NCI-H1092 (cell line): ENCODE measurements around the gene HDC.

Experiments
- DNase-seq: peaks from one replicate; lab custom pipeline; 2025; lab: John Stamatoyannopoulos, UW

HDC gene

GRCh38 chr15:50225057-50225456 lies 40.5 kb downstream of the HDC start:
- DNase-seq = no peak

- no peak for DNase-seq
These were observed 40.9 kb downstream of the HDC start for GRCh38 chr15:50224606-50225005.

DNA sequence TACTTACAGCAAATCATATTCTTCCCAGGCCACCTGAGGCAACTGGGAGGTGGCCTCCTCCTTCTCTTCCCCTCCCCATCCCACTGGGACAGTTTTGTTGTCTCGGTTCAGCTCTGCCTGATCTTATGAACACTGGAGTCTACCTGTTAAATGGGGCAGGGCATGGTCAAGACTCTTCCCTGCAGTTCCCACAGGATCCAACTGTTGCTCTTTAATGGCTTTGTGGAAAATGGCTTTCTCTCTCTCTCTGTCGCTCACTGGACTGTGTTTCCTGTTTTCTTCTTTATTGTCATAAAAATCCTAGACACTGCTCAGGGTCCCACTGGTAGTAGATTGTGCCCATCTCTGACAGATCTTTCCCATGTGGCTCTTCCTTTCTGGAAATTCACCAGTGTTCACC lies 43.3 kb downstream of the HDC start:
- DNase-seq = no peak

GRCh38 chr15:50219820-50220219 lies 45.7 kb downstream of the HDC start:
- no peak for DNase-seq

GRCh38 chr15:50218691-50219090 lies 46.8 kb downstream of the HDC start:
- no peak for DNase-seq

DNA sequence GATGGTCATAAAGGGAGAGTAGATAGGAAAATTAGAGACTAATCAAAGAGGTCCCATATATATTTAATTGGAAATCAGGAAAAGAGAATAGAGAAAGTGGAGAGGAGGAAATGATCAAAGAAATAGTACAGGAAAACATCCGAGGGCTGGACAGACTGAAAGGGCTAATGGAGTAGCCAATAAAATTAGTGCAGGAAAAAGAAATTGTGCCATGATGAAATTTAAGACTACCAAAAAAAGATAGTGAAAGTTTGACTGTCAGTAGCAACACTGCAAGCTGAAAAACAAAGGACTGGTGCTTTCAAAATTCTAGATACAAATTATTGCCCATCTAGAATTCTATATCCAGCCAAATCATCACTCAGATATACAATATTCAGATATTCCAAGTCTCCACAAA lies 47.2 kb downstream of the HDC start:
- no peak for DNase-seq

DNA sequence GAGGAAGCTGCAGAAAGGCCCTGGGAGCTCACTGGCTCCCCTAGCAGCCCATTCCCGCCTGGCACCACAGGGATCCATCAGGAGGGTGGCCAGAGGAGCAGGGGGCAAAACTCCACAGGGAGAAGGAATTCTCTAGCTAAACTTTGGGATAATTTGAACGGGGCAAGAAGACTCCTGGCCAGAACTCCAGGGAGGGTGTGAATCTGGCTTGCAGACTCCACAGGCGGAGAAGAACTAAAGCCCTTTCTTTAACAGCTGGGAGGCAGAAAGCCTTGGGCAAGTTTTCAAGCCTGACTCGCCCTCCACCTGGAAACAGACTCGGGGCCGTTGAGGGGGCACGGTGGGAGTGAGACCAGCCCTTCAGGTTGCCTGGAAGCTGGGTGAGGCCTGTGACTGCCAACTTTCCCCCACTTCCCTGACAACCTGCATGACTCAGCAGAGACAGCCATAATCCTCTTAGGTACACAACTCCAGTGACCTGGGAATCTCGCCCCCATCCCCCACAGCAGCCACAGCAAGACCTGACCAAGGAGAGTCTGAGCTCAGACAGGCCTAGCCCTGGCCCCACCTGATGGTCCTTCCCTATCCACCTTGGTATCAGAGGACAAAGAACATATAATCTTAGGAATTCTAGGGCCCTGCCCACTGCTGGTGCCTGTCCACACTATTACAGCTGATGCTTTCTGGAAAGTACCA lies 54.9 kb downstream of the HDC start:
- DNase-seq = no peak

DNA sequence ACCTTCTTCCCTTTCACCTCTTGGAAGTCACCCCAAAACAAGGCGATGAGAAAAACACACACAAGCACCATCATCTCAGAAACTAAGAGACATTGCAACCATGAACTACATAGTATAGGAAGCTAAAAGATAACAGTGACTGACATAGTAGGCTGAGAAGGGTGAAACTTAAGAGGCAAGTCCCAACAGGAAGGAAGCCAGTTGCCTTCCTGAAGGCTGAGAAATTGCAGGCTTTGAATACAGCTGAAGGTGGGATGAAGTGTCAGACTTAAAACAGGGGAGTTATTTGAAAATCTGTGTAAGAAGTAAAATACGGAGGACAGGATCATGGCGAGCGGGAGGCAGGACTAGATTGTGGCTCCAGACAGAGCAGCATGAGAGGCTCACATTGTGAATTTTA lies 55.7 kb downstream of the HDC start:
- DNase-seq = no peak

DNA sequence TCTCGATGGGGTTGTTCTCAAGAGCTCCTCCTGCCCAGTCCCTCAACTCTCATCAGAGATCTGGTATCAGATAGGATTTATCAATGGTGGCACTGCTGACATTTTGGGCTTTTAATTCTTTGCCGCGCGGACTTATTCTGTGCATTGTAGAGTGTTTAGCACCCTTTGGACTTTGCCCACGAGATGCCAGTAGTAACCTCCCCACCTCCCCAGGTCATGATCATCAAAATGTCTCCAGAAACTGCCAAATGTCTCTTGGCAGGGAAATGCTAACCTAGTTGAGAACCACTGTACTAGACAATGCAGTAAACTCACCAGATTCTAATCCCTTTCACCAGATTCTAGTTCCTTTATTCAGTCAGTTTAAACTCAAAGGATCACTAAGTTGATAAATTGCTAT lies 59.5 kb downstream of the HDC start:
- DNase-seq = no peak

DNA sequence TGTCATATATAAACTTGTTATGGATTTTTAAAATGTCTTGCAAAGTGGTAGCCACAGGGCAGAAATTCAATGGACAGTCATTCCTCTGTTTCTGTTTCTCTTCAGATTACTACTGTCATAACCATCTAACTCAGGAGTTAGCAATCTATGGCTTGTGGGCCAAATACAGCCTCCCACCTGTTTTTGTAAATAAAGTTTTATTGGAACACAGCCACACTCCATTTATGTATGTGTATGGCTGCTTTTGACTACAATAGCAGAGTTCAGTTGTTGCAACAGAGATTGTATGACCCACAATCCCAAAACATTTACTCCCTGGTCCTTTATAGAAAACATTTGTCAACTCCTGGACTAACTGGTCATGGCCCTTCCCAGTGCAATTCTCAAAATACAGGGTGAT lies 63.5 kb downstream of the HDC start:
- DNase-seq = no peak

DNA sequence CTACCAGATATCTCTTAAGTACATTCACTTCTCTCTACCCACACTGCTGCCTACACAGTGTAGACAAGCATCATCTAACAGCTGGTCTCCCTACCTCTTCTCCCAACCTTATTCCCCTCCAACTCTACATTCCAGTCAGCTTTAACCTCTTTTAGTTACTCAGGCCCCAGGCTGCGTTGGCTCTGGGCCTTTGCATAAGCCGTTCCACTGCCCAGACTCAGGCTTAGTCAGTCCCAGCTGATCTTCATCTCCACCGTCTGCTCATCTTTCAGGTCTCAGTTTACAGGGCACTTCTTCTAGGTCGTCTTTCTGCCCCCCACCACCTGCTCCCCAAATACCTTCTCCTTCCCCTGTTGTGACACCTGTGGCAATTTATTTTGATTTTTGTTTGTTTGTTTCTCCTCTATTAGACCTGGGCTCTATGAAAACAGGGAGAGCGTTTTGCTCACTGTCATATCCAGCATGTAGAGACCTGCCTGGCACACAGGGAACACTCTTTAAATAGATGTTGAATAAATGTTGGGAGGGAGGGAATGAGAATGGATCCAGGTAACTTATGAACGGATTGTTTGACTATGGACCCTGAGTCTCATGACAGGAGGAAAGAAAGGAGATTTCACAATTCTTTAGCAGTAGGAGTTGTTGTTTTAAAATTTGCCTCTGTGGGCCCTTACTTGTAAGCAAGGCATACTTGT lies 72.5 kb downstream of the HDC start:
- no peak for DNase-seq

DNA sequence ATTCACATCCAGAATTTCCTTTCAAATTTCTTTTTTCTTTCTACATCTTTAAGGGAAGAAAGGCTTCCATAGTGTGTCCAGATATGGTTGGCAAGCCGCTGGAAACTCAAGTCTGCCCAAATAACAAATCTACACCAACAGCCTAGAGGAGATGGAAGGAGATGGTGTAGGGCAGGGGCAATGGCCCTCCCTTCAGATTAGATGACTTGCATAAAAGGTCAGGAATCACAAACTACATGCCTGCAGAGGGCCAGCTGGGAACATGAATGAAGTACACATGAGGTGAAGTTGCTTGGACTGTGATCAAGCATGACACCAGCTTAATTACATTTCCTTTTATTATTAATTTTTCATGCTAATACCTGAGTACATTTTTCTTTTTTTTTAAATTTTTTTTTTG lies 73.4 kb downstream of the HDC start:
- no peak for DNase-seq
